Heart right ventricle (tissue), 16 donors: ENCODE measurements around the gene GPC5. TPM values are rescaled to one million over a fixed set of nuclear protein-coding genes. Genes with fewer than 3 reads are reported as not detected.

ENCODE experiments used
- ATAC-seq, 8 donors: fragments of 200-7000 bp; cut with Tn5 transposase; one replicate each; pipeline ENCODE4 v1.9.1; 2020; ENCODE audit warnings: mild to moderate bottlenecking in 8 of 8, moderate library complexity in 8 of 8, moderate number of reproducible peaks in 1 of 8
- DNase-seq, 2 donors: peaks; one replicate each; pipeline ENCODE4 v3.0.0-alpha.2; 2020
- H3K27ac ChIP-seq, 10 donors: fragments of 200-600 bp; sonication (generic) in 2 of 10; one replicate each; pipeline versions ENCODE4 v1.5.0 to v1.8.0; 2020 to 2022; ENCODE audit warnings: mild to moderate bottlenecking in 3 of 10
- H3K27me3 ChIP-seq, 7 donors: fragments of 200-600 bp; one replicate each; pipeline ENCODE4 v1.8.0; 2021 to 2022; ENCODE audit warnings: mild to moderate bottlenecking in 2 of 7
- H3K36me3 ChIP-seq, 9 donors: fragments of 200-600 bp; sonication (generic) in 1 of 9; one replicate each; pipeline versions ENCODE4 v1.5.0 to v1.8.0; 2020 to 2022; ENCODE audit warnings: mild to moderate bottlenecking in 2 of 9
- H3K4me1 ChIP-seq, 9 donors: fragments of 200-600 bp; sonication (generic) in 1 of 9; one replicate each; pipeline versions ENCODE4 v1.5.0 to v1.8.0; 2020 to 2022; ENCODE audit warnings: mild to moderate bottlenecking in 4 of 9
- H3K4me3 ChIP-seq, 10 donors: fragments of 200-600 bp; sonication (generic) in 2 of 10; one replicate each; pipeline versions ENCODE4 v1.5.0 to v1.8.0; 2020 to 2022; ENCODE audit warnings: mild to moderate bottlenecking in 7 of 10, moderate library complexity in 2 of 10
- H3K9me3 ChIP-seq, 11 donors: fragments of 200-600 bp in 10 of 11; sonication (generic) in 2 of 11; one replicate each; pipeline versions ENCODE4 v1.5.0 to v1.8.0; 2013 to 2022; ENCODE audit warnings: mild to moderate bottlenecking in 2 of 11, control low read depth in 1 of 11, moderate library complexity in 1 of 11
- WGBS, 2 donors: extraction: QIAGEN DNeasy Blood & Tissue Kit; methylation state at CpG; one replicate each; pipeline ENCODE4 v1.1.7; 2013; ENCODE audit warnings: inconsistent platforms in 1 of 2; 5-methylcytosine and 5-hydroxymethylcytosine counted together
- intact Hi-C, 10 donors: fragments of 100-400 bp; cut with DNase I; formaldehyde crosslinking; loops; one replicate each; pipeline versions ENCODE4 v1.11.1 to v1.14.2; 2022
- polyA plus RNA-seq, 2 donors: library from polyadenylated mRNA; stranded (reverse); fragments of 200-250 nt; gene quantifications; one replicate each; pipeline ENCODE4 v1.2.3, GENCODE V29; 2013
- total RNA-seq, 10 donors: library from RNA; stranded (reverse); fragmentation: NEBNext Ultra II Directional in 3 of 10; extraction: Animal tissue kit (Norgen Biotek cat#: 25700) in 3 of 10; gene quantifications; one replicate each; pipeline versions ENCODE4 v1.2.1 to v1.2.4, GENCODE V29; 2021 to 2023
- TF ChIP-seq, protein P1 (sequence below), 9 donors: fragments of 200-600 bp; sonication (generic) in 2 of 9; IDR thresholded peaks; one replicate each; pipeline versions ENCODE4 v1.5.0 to v1.8.0; 2021 to 2022; ENCODE audit warnings: antibody characterized with exemption in 9 of 9, mild to moderate bottlenecking in 5 of 9, moderate library complexity in 1 of 9
- donor health status: Arrhythmogenic right ventricular cardiomyopathy.
- donor health status: ischemic (EF 13 %, LVEDD 7.1; RV severe dilation, severe dysfunction).
- donor health status: healthy with polysubstance abuse.
- donor health status: DM: no; HTN: yes; CAD: no.
- donor health status: DM: no; HTN: no; CAD: no.
- donor health status: ischemic (EF 25% LVEDD 6.9; RV normal size, moderate dysfunction).
- donor health status: ischemic (EF 25% LVEDD 5.7; RV mildly dilated, moderate dysfunction).
- donor health status: healthy.
- donor health status: DM: yes; HTN: yes; CAD: no.
- donor health status: Ischemic cardiomyopathy.
- donor health status: ischemic (EF 35%, LVEDD 5.7; RV mildly dilated, moderate dysfunction).
- donor health status: nonischemic (EF 11% LVEDD 7.7; RV severe dilation, severe dysfunction).
- donor health status: DM: yes; HTN: yes; CAD: no.
- donor health status: PGD.
- donor health status: ischemic (EF 29% LVEDD 5.4; RV normal size, mild dysfunction).
- donor health status: nonischemic (EF 23%, LVEDD 6.1; RV moderate dilation, normal function).

The GPC5 gene
- total and polyA plus RNA-seq, 12 donors, result 0.01 to 3.5 (median 0.70) TPM; not detected in 1

GRCh38 chr13:91764527-91764926, 366.1 kb downstream of the GPC5 start:
- DNase-seq, result no peak
- TF ChIP-seq, protein P1, sequence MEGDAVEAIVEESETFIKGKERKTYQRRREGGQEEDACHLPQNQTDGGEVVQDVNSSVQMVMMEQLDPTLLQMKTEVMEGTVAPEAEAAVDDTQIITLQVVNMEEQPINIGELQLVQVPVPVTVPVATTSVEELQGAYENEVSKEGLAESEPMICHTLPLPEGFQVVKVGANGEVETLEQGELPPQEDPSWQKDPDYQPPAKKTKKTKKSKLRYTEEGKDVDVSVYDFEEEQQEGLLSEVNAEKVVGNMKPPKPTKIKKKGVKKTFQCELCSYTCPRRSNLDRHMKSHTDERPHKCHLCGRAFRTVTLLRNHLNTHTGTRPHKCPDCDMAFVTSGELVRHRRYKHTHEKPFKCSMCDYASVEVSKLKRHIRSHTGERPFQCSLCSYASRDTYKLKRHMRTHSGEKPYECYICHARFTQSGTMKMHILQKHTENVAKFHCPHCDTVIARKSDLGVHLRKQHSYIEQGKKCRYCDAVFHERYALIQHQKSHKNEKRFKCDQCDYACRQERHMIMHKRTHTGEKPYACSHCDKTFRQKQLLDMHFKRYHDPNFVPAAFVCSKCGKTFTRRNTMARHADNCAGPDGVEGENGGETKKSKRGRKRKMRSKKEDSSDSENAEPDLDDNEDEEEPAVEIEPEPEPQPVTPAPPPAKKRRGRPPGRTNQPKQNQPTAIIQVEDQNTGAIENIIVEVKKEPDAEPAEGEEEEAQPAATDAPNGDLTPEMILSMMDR (IDR thresholded peaks at IDR 0.05), result no peak
- Histone ChIP-seq H3K27ac (no peak overlapping the region), H3K36me3 (no peaks in the 10 kb centered on the region), H3K27me3 (peaks cover 0 to 3% (median 0%) of the 10 kb centered on the region in 7 donors), H3K4me1 (no peaks in the 10 kb centered on the region), H3K4me3 (no peak overlapping the region), H3K9me3 (peaks cover 0 to 4% (median 0%) of the 10 kb centered on the region in 11 donors)
- intact Hi-C loops, result no loop called here
- ATAC-seq, result no peak
- 70 to 79% methylated on average over 7 of the region's 7 CpGs for WGBS, 2 donors

DNA sequence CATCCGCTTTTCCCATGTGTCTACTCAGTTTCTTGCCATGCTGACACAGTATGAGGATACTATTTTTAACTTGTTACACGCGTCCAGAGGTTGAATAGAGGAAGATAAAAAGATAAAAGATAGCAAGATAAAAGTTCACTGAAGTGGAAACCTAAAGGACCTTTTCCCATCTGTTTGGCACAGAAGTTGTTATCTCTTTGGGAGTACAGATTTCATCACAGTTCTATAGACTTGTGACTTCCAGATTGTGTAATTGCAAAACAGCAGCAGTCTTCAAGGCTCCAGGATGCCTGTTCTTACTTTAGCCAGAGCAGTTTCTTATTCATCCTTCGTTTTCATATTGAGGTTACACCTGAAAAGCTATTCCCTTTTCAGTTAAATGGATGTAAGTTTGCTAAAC, 369.2 kb downstream of the GPC5 start:
- Histone ChIP-seq H3K36me3 (no peaks in the 10 kb centered on the region), H3K4me1 (no peaks in the 10 kb centered on the region), H3K9me3 (peaks cover 0 to 4% (median 0%) of the 10 kb centered on the region in 11 donors), H3K27ac (no peak overlapping the region), H3K4me3 (no peak overlapping the region), H3K27me3 (peaks cover 0 to 3% (median 0%) of the 10 kb centered on the region in 7 donors)
- DNase-seq, result no peak
- intact Hi-C loops, result no loop called here
- 34 to 40% methylated on average over 4 of the region's 4 CpGs for WGBS, 2 donors
- no peak for ATAC-seq
- TF ChIP-seq, protein P1 (IDR thresholded peaks at IDR 0.05), result no peak

DNA sequence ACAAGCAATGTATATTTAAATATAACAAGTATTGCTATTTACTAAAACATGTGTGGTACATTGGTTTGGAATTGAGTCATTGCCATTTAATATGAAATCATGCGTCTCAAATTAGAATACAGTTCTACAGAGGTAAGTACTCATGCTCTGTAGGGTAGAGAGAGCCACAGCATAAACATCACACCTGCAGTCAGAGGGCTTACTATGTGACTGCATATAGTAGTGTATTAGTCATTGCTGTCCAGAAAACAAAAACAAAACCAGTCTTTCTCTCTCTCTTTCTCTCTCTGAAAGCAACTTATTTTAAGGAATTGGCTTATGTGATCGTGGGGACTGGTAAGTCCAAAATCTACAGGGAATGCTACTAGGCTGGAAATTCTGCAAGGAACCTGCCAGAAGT, 370.3 kb downstream of the GPC5 start:
- peaks cover 0 to 4% (median 0%) of the 10 kb centered on the region in 11 donors for H3K9me3 ChIP-seq
- TF ChIP-seq, protein P1 (IDR thresholded peaks at IDR 0.05), result no peak
- no peaks in the 10 kb centered on the region for H3K4me1 ChIP-seq
- WGBS, 2 donors, result 80 to 85% methylated on average over 2 of the region's 2 CpGs
- intact Hi-C loops, result no loop called here
- H3K4me3 ChIP-seq, result no peak overlapping the region
- ATAC-seq (no peak), DNase-seq (no peak)
- peaks cover 0 to 3% (median 0%) of the 10 kb centered on the region in 7 donors for H3K27me3 ChIP-seq
- no peaks in the 10 kb centered on the region for H3K36me3 ChIP-seq
- no peak overlapping the region for H3K27ac ChIP-seq

DNA sequence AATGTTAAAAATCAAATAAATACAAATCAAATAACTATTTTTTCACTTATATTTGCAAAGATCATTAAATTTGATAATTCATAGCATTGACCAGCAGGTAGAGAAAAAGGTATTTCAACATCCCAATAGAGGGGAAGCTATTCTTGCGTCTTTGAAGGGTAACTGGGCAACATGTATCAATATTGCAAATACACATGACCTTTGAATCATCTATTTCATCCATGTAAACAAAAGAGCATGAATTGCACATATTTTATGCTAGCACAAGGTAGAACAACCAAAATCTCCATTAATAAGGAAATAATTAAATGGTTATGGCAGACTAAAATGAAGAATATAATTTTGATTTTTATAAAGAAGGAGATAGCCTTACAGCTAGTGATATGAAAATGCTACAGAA, 372.8 kb downstream of the GPC5 start:
- no peaks in the 10 kb centered on the region for H3K4me1 ChIP-seq
- peaks cover 0 to 4% (median 0%) of the 10 kb centered on the region in 11 donors for H3K9me3 ChIP-seq
- H3K27me3 ChIP-seq, result peaks cover 0 to 3% (median 0%) of the 10 kb centered on the region in 7 donors
- no peaks in the 10 kb centered on the region for H3K36me3 ChIP-seq
- WGBS, 2 donors, result 38 to 83% methylated on average over 1 of the region's 1 CpG
- no peak for ATAC-seq
- intact Hi-C loops, result no loop called here
- no peak overlapping the region for H3K4me3 ChIP-seq
- TF ChIP-seq, protein P1 (IDR thresholded peaks at IDR 0.05), result no peak
- no peak for DNase-seq
- no peak overlapping the region for H3K27ac ChIP-seq
